Islet of Langerhans (tissue), 1 donor: Measurements from ENCODE around the gene SEC14L3.
A peak's percentile ranks its signal among the peaks of the same experiment; 100 is the strongest.

Source experiments
- FAIRE-seq: peaks from one replicate; lab custom pipeline; 2011; peaks lifted over from hg19 to GRCh38; lab: Jason Lieb, UNC

Gene SEC14L3

GRCh38 chr22:30444632-30445437 lies 27.0 kb downstream of the SEC14L3 start:
- FAIRE-seq = no peak

- no peak for FAIRE-seq
These were observed 30.7 kb downstream of the SEC14L3 start for GRCh38 chr22:30441088-30441487.

GRCh38 chr22:30439836-30440235 lies 32.0 kb downstream of the SEC14L3 start:
- no peak for FAIRE-seq

- no peak for FAIRE-seq
These were observed 32.6 kb downstream of the SEC14L3 start for GRCh38 chr22:30439226-30439625.

DNA sequence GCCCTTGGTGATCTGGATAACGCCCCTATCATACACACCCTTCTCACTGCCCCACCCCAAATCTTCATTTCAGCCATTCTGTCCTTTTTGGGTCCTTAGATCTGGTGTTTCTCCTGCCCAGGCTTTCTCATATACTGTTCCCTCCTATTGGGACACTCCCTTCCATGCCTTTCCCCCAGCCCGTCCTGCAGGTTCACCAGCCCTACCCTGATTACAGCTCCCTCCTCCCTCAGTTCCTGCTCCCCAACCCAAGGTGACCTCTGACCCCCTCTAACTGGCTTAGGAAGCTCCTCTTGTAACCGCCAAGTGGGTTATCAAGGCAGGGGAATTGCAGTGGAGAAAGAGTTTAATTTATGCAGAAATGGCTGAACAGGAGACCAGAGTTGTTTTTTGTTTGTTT lies 33.3 kb downstream of the SEC14L3 start:
- FAIRE-seq = no peak

- no peak for FAIRE-seq
These were observed 35.6 kb downstream of the SEC14L3 start for GRCh38 chr22:30436196-30436595.

GRCh38 chr22:30435674-30436126 lies 36.1 kb downstream of the SEC14L3 start:
- FAIRE-seq = no peak

DNA sequence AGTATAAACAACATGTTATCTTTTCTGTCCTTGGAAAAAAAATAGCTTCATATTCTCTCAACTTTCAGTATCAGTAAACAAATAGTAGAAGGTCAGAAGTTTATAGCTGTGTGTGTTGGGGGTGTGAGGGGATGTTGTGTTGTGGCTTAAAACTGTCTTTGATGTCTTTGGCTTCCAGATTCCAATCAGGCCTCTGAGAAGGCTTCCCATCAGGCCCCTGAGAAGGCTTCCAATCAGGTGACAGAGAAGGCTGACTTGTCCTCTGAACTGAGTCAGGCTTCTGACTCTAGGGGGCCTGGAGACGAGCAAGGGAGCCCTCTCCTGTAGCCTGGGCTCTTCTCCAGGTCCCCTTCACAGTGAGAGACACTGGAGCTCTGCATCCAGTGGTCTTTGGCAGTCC lies 37.0 kb downstream of the SEC14L3 start:
- no peak for FAIRE-seq

DNA sequence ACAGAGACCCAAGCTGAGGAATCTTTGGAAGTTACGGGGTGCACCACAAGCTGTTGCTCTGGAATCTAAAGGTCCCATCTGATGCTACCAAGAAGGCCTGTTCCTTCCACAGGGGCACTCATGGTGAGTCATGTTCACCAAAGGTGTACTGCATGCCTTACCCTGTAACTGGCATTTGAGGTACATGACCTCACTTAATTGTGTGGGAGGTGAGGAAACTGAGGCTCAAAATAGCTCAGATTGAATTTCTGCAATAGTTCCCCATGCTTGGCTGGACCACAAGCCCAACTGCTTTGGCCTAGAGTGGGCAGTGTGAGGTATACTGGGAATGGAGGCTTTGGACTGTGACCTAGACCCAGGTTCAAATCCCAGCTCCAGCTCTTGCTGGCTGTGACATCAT lies 38.0 kb downstream of the SEC14L3 start:
- FAIRE-seq = no peak

DNA sequence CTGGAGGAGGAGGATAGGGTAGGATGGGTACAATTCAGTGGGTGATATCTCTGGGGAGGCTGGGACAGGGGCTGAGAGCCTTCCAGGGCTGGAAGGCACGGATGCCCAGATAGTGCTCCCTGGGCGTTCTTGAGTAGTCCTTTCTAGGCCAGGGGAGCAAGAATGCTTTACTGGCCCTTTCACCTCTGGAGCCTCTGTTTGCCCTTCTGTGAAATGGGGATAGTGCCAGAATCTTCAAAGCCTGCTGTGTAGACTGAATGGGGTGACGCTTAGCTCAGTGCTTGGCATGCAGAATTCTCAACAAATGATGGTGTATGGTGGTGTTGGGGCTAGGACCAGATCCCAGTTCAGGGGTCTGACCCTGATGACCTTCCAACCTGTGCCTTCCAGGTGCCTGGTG lies 38.6 kb downstream of the SEC14L3 start:
- no peak for FAIRE-seq

DNA sequence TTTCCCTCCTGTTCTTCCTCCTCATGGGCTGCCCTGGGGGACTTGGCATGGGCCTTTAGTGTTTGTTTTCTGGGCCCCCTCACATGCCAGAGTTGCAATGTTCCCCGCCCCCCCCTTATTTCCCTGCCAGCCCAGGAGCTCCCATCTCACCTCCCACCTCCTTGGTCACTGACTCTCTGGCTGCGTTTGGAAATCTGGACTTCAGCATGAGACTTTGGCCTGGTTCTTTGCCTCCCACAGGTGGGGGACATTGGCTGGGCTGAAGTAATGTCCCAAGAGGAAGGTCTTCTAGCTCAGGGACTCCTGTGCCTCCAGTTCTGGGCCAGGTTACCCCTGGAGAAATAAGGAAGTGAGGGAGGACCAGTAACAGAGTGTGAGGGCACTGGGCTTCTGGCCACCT lies 39.3 kb downstream of the SEC14L3 start:
- FAIRE-seq = no peak

DNA sequence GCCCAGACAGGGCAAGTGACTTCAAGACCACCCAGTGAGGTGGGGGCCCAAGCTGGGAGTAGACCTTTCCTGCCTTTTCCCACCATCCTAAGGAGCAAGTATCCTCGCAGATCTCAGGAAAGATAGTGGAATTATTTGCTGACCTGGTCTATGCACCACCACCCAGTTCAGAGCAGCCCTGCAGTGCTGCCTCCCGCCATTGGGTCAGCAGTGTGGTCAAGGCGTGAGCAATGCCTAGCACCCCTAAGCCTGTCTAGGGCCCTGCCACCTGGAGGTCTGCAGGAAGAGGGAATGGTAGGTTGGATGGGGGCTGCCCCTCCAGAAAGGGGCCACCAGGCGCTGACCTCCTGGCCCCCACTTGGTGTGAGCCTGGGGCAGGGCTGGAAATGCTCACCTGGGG lies 39.7 kb downstream of the SEC14L3 start:
- FAIRE-seq = no peak

GRCh38 chr22:30430933-30431332 lies 40.9 kb downstream of the SEC14L3 start:
- no peak for FAIRE-seq

- no peak for FAIRE-seq
These were observed 41.9 kb downstream of the SEC14L3 start for GRCh38 chr22:30429887-30430286.

GRCh38 chr22:30427871-30428270 lies 43.9 kb downstream of the SEC14L3 start:
- no peak for FAIRE-seq

GRCh38 chr22:30426388-30427353 lies 45.1 kb downstream of the SEC14L3 start:
- no peak for FAIRE-seq

DNA sequence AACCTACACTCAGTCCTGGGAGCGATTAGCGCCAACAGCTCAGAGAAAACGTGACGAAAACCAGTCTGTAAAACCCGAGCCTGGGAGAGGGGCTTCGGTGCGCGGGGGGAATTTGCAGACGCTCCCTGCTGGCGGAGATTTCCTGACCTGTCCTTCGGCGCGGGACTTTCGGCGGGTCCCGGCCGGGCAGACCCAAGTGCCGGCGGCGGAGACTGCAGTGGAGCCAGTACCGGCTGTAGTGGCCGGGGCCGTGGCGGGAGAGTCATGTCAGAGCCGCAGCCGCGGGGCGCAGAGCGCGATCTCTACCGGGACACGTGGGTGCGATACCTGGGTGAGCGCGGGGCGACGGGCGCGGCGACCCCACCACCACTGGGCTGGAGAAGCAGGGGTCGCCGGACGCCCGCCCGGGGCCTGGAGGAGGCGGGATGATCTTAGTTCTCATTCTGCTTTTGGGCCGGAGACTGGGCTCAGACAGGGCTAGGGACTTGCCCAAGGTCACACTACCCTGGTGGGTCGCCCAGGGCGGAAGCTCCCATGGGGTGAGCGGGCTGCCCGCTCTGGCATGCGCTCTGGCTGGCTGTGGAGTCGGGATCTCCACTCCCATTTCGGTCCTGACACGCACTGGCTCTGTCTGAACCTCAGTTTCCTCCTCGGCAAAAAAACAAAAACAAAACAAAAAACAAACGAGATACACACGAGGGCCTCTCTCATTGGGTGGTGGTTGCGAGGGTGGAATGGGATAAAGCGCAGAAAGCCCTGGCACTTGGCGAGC lies 46.0 kb downstream of the SEC14L3 start, which contains the start of gene MTFP1:
MTFP1 (plus strand) TSS at position 153 of the 772 bp plus-strand sequence; CDS start at position 265, 112 bp downstream.
- FAIRE-seq = no peak

DNA sequence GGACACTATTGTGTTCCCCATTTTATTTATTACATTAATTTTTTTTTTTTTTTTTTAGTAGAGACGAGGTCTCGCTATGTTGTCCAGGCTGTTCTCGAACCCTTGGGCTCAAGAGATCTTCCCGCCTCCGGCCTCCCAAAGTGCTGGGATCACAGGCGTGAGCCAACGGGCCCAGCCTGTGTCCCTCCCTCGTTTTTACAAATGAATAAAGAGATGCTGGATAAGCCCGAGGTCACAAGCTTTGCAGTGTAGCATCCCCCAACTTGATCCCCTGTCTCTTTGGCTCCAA lies 46.5 kb downstream of the SEC14L3 start:
- no peak for FAIRE-seq

- FAIRE-seq = no peak
These were observed 47.1 kb downstream of the SEC14L3 start for GRCh38 chr22:30424534-30425326.

DNA sequence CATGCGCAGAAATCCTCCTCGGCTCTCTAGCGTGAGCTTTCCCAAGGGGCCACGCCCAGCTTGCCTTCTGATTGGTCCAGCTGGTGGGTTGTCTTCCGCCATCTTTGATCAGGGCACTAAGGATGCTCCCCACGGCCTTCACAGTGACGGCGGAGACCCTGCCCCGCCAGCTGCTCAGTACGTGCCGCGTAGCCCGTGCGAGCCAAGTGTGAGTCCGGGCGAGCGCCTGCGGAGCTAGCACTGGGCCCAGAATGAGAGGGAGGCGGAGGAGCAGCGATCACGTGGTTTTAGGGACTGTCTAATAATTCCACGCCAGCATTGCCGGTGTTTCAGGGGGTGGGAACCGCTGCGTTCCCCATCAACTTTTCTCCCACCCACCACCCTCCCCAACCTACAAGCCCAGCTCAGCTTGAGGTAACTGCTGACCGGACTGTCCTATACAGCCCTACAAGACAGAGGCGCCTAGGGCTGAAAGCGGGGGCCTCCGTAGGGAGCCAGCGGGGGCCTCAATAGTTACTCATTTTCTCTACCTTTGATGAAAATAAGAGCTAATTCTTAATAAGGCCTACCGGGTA lies 47.8 kb downstream of the SEC14L3 start:
- FAIRE-seq = peak; percentile 43

GRCh38 chr22:30423301-30423958 lies 48.4 kb downstream of the SEC14L3 start:
- no peak for FAIRE-seq
